ENCODE measurements around the gene KCTD1. TPM values are rescaled to one million over a fixed set of nuclear protein-coding genes. Genes with fewer than 3 reads are reported as not detected.

The KCTD1 gene
- total and polyA plus RNA-seq, 8 donors: 12.1 to 21.7 (median 16.8) TPM

DNA sequence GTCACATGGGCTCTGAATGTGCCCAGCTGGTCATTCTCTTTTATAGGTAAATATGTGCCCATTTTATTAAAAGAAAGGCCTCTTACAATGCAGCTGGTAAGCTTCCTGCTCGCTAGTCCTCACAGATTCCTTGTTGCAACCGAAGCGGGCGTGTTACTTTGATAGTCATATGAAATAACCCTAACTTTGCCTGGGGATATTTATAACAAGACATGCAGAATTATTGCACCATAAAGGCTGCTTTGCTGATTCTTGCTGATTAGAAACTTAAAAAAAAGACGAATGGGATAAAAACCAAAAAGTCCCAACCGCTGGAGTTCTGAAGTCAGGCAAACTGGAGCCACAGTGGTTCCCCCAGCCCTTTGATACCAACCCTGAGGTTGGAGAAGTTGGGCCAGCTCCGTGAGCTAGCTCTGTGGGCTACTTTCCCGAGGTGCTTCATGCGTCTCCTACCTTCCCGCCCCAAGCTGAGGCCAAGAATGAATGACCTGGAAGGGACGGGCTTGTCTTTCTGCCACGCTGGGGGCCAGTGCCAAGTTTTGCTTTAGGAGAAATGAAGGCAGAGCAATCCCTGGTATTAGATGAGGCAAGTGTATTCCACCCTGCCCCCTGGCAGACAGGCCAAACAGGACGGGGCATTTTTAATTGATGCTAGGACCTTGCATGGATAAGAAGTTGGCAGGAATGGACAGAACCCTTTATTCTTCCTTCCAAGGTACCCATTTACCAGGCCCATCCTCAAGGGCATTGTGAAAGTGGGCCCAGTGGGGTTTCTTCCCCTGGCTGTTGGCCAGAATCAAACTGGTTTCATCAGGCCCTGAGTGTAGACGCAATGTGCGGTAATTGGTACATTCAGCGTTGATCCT lies 140.4 kb downstream of the KCTD1 start:
- H3K4me1 ChIP-seq: no peaks in the 10 kb centered on the region
- no peak overlapping the region for H3K27ac ChIP-seq
- H3K36me3 ChIP-seq: no peaks in the 10 kb centered on the region
- no peak for ATAC-seq
- TF ChIP-seq, protein P1, sequence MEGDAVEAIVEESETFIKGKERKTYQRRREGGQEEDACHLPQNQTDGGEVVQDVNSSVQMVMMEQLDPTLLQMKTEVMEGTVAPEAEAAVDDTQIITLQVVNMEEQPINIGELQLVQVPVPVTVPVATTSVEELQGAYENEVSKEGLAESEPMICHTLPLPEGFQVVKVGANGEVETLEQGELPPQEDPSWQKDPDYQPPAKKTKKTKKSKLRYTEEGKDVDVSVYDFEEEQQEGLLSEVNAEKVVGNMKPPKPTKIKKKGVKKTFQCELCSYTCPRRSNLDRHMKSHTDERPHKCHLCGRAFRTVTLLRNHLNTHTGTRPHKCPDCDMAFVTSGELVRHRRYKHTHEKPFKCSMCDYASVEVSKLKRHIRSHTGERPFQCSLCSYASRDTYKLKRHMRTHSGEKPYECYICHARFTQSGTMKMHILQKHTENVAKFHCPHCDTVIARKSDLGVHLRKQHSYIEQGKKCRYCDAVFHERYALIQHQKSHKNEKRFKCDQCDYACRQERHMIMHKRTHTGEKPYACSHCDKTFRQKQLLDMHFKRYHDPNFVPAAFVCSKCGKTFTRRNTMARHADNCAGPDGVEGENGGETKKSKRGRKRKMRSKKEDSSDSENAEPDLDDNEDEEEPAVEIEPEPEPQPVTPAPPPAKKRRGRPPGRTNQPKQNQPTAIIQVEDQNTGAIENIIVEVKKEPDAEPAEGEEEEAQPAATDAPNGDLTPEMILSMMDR (IDR thresholded peaks at IDR 0.05): no peak
- H3K9me3 ChIP-seq: no peaks in the 10 kb centered on the region
- no peak for DNase-seq
- no peaks in the 10 kb centered on the region for H3K27me3 ChIP-seq
- intact Hi-C loops (cut with DNase I): no loop called here
- no peak overlapping the region for H3K4me3 ChIP-seq

DNA sequence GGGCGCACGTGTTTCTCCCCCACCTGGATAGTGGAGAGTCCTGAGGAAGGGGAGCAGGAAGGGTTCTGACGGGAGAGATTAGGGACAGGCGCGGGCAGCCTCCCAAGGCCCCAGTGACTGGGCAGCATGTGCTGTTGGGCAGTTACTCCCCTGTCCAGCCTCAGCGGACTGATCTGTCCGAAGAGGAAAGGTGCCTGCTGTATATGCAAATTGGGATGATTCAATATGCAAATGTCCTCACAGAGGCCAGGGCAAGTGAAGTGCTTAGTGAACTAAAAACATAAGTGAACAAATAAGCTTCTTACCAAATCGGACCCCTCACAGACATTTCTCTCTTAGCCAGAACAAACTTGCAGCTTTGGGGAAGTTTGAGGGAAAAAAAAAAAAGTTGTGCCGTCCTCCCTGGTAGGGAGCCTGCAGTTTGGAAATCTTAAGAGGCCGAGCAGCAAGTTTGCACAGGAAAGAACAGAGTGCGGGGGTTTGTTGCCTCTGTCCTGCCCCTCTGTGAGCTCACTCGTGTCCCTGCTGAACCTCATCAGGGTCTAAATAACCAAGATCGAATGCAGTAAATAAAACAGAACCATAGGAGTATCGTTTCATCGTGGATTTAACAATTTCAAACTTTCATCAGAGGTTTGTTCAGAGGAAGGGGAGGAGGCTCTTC lies 141.4 kb downstream of the KCTD1 start:
- DNase-seq (no peak), ATAC-seq (no peak)
- intact Hi-C loops (cut with DNase I): no loop called here
- no peak overlapping the region for H3K27ac ChIP-seq
- no peaks in the 10 kb centered on the region for H3K4me1 ChIP-seq
- H3K27me3 ChIP-seq: no peaks in the 10 kb centered on the region
- H3K36me3 ChIP-seq: no peaks in the 10 kb centered on the region
- TF ChIP-seq, protein P1 (IDR thresholded peaks at IDR 0.05): no peak
- no peaks in the 10 kb centered on the region for H3K9me3 ChIP-seq
- H3K4me3 ChIP-seq: no peak overlapping the region

DNA sequence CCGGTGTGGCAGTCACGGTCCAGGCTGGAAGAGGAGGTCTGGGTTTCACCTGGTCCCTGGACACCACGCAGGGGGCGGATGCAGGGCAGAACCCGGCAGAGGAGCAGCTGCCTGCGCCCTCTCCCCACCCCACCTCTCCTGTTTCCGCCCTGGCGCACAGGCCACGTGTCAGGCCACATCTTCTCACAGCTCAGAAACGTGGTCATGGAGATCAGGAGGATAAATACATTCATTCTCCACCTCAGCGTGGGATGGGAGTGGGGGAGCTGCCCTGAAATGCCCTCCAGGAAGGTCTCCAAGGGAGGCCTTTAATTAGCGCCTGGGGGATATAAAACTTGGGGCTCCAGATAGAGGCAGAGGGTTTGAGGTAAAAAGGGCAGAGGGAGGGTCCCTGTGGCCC lies 142.0 kb downstream of the KCTD1 start:
- Histone ChIP-seq H3K36me3 (no peaks in the 10 kb centered on the region), H3K27me3 (no peaks in the 10 kb centered on the region), H3K4me3 (no peak overlapping the region), H3K4me1 (no peaks in the 10 kb centered on the region), H3K9me3 (no peaks in the 10 kb centered on the region), H3K27ac (no peak overlapping the region)
- TF ChIP-seq, protein P1 (IDR thresholded peaks at IDR 0.05): no peak
- peak in 1 of 4 donors; percentile 72 for DNase-seq
- ATAC-seq: no peak
- intact Hi-C loops (cut with DNase I): no loop called here

DNA sequence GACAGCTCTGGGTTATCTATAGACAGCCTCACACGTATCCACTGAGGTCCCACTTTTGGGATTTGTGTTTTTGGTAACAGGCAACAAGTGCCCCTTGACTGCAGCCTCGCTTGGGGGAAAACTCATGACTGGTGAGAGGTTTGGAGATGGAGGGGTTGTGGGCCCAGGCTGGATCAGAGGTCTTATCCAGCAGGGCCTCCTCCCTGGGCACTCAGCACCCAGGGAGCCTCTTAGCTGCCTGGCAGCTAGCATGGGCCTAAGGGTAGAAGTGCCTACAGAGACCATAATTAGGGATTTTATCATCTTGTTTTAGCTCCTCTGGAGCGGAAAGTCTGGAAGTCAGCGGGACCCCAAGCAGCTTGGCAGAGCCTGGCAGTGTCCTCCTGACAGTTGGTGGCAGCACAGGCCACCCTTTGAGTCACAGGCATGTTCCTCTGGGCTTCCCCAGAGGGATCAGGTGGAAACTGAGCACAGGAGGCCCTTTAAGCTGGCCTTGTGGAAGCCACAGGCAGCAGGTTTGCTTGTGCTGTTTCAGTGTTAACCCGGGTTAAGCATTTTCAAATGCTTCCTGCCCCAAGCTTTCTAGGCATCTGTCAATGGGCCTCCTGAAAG lies 143.1 kb downstream of the KCTD1 start:
- TF ChIP-seq, protein P1 (IDR thresholded peaks at IDR 0.05): peak in 1 of 2 donors; percentile 28
- peak; percentile 91 for ATAC-seq
- Histone ChIP-seq H3K4me1 (no peaks in the 10 kb centered on the region), H3K27me3 (no peaks in the 10 kb centered on the region), H3K27ac (no peak overlapping the region), H3K9me3 (no peaks in the 10 kb centered on the region), H3K36me3 (no peaks in the 10 kb centered on the region), H3K4me3 (no peak overlapping the region)
- intact Hi-C loops (cut with DNase I): no loop called here
- peak in 2 of 4 donors; percentile 36 to 37 for DNase-seq

Small RNAs within 50 kb of the gene (microRNA-seq; reads per million reads assigned to microRNA genes)
- gene MIR8057: 0 reads per million in 2 donors

Measured in left lung (tissue), 10 donors.